K562 (cell line): ENCODE results near the gene RASGEF1C. TPM values are rescaled to one million over a fixed set of nuclear protein-coding genes. Genes with fewer than 3 reads are reported as not detected.
A peak's percentile ranks its signal among the peaks of the same experiment; 100 is the strongest.

ENCODE experiments used
- ARID3B ChIP-seq: fragments of 250-450 bp; sonication (Bioruptor Pico); IDR thresholded peaks from 2 replicates; pipeline ENCODE4 v1.4.0; 2020; ENCODE audit warnings: borderline replicate concordance
- ARID4B ChIP-seq: sonication (generic); formaldehyde crosslinking; IDR thresholded peaks from 2 replicates; pipeline ENCODE4 v1.8.0; 2022; ENCODE audit warnings: mild to moderate bottlenecking, missing genetic modification reagents
- E2F3 ChIP-seq: fragments of 250-450 bp; sonication (Bioruptor Pico); IDR thresholded peaks from 2 replicates; pipeline ENCODE4 v1.4.0; 2020; ENCODE audit warnings: mild to moderate bottlenecking
- EGR1 ChIP-seq: fragments of 450-650 bp; conservative IDR thresholded peaks from 2 replicates; pipeline ENCODE4 v1.6.1; 2017; ENCODE audit warnings: mild to moderate bottlenecking
- GATAD2B ChIP-seq: fragments of 450-650 bp; IDR thresholded peaks from 2 replicates; pipeline ENCODE4 v1.6.1; 2017; ENCODE audit warnings: mild to moderate bottlenecking, borderline replicate concordance
- GTF2A2 ChIP-seq: IDR thresholded peaks from 2 replicates; pipeline ENCODE4 v1.6.1; 2016; ENCODE audit warnings: mild to moderate bottlenecking, missing genetic modification characterization, missing compliant biosample characterization
- HES1 ChIP-seq: fragments of 450-650 bp; IDR thresholded peaks from 2 replicates; pipeline ENCODE4 v1.6.1; 2016; ENCODE audit warnings: low read depth, mild to moderate bottlenecking, moderate library complexity
- IFI16 ChIP-seq: fragments of 250-450 bp; sonication (Bioruptor Pico); IDR thresholded peaks from 2 replicates; pipeline ENCODE4 v2.1.2; 2022; ENCODE audit warnings: mild to moderate bottlenecking, inconsistent platforms
- MAX ChIP-seq: sonication (generic); formaldehyde crosslinking; IDR thresholded peaks from 2 replicates; pipeline ENCODE4 v1.9.0; 2022; ENCODE audit warnings: mild to moderate bottlenecking, missing genetic modification reagents
- MED1 ChIP-seq: sonication (generic); formaldehyde crosslinking; IDR thresholded peaks from 2 replicates; pipeline ENCODE4 v1.8.1; 2023; ENCODE audit warnings: missing genetic modification reagents, borderline replicate concordance
- PURB ChIP-seq: sonication (generic); formaldehyde crosslinking; IDR thresholded peaks from 2 replicates; pipeline ENCODE4 v1.9.0; 2021; ENCODE audit warnings: low read depth, mild to moderate bottlenecking, missing genetic modification reagents
- SMARCC2 ChIP-seq: fragments of 450-650 bp; IDR thresholded peaks from 2 replicates; pipeline ENCODE4 v1.6.1; 2017; ENCODE audit warnings: antibody characterized with exemption, moderate library complexity, mild to moderate bottlenecking, low read depth
- SRF ChIP-seq, 2 experiments: fragments of 250-450, 450-650 bp in 1 of 2; sonication (Bioruptor Pico) in 1 of 2; sonication (generic) in 1 of 2; formaldehyde crosslinking; IDR thresholded peaks; 2 replicates each; pipeline versions ENCODE4 v1.5.0 to v1.5.1; 2020 to 2022; ENCODE audit warnings: mild to moderate bottlenecking in 1 of 2, missing genetic modification reagents in 1 of 2
- TAF1 ChIP-seq: IDR thresholded peaks from 2 replicates; pipeline ENCODE4 v1.6.1; 2011; ENCODE audit warnings: mild to moderate bottlenecking, low read length, moderate library complexity; ENCODE audit not compliant: insufficient read depth, control insufficient read depth, severe bottlenecking; ENCODE audit errors: extremely low read depth
- TCF3 ChIP-seq: sonication (generic); formaldehyde crosslinking; IDR thresholded peaks from 2 replicates; pipeline ENCODE4 v1.4.0; 2020; ENCODE audit warnings: mild to moderate bottlenecking, missing genetic modification reagents
- TRIM24 ChIP-seq, 2 experiments: fragments of 450-650 bp; IDR thresholded peaks; 2 replicates each; pipeline ENCODE4 v1.6.1; 2016
- VEZF1 ChIP-seq: fragments of 200-800 bp; sonication (Bioruptor generic); IDR thresholded peaks from 2 replicates; pipeline ENCODE4 v1.6.1; 2017; ENCODE audit warnings: missing genetic modification characterization, missing compliant biosample characterization
- ZNF217 ChIP-seq: sonication (generic); formaldehyde crosslinking; IDR thresholded peaks from 2 replicates; pipeline ENCODE4 v1.8.0; 2022; ENCODE audit warnings: mild to moderate bottlenecking, missing genetic modification reagents
- ZNF316 ChIP-seq: fragments of 450-650 bp; IDR thresholded peaks from 2 replicates; pipeline ENCODE4 v1.6.1; 2016
- ZNF431 ChIP-seq: sonication (generic); formaldehyde crosslinking; IDR thresholded peaks from 2 replicates; pipeline ENCODE4 v1.8.0; 2022; ENCODE audit warnings: mild to moderate bottlenecking, missing genetic modification reagents
- ZNF668 ChIP-seq: fragments of 250-450 bp; sonication (Bioruptor Pico); IDR thresholded peaks from 2 replicates; pipeline ENCODE4 v1.8.0; 2022; ENCODE audit warnings: mild to moderate bottlenecking, inconsistent platforms
- polyA plus RNA-seq, 8 experiments: library from polyadenylated mRNA; depleted of rRNA in 4 of 8; stranded (reverse) in 5 of 8; unstranded in 3 of 8; fragments of >200 nt; fragmentation: Nextera tagmentation in 2 of 8; fragmentation: Illumina TruSeq in 1 of 8; extraction: Ambion mirVana in 2 of 8; extraction: Trizol in 1 of 8; gene quantifications; 2 replicates each; pipeline versions ENCODE4 v1.2.1 to v1.2.3, GENCODE V29; 2011 to 2014; ENCODE audit warnings: inconsistent platforms in 1 of 8, missing spikeins in 1 of 8
- total RNA-seq, 7 experiments: library from RNA; depleted of rRNA in 6 of 7; stranded (reverse); fragments of >200 nt in 6 of 7; fragmentation: Illumina TruSeq in 2 of 7; extraction: Trizol in 2 of 7; gene quantifications; 2 replicates each; pipeline versions ENCODE4 v1.2.1 to v1.2.3, GENCODE V29; 2011 to 2021; ENCODE audit warnings: low replicate concordance in 1 of 7

The RASGEF1C gene
- total and polyA plus RNA-seq, 9 of the 15 experiments (the other 6 are each of a cell fraction or from before 2014, with no cell fraction given), result 0.04 to 1.1 (median 0.21) TPM; not detected in 4

- TF ChIP-seq ARID4B (CRISPR knock-in tag) (no peak), ZNF217 (CRISPR knock-in tag) (no peak), PURB (CRISPR knock-in tag) (no peak), TCF3 (CRISPR knock-in tag) (no peak), IFI16 (no peak), HES1 (no peak), ZNF668 (no peak), MAX (CRISPR knock-in tag) (no peak), SMARCC2 (no peak), TAF1 (no peak), SRF (CRISPR knock-in tag; IDR thresholded peaks at IDR 0.05) (no peak), ZNF431 (CRISPR knock-in tag) (no peak), E2F3 (CRISPR knock-in tag) (no peak), GATAD2B (no peak), TRIM24 (IDR thresholded peaks at IDR 0.05) (no peak), VEZF1 (CRISPR knock-in tag) (peak; percentile 73), MED1 (CRISPR knock-in tag) (no peak), EGR1 (peak; percentile 95), GTF2A2 (no peak), ZNF316 (no peak), ARID3B (CRISPR knock-in tag) (no peak)
Measured at GRCh38 chr5:180090098-180090768, 118.8 kb downstream of the RASGEF1C start (continued).
